WERI-Rb-1 (cell line): ENCODE data around the gene TMEM131L.

ENCODE experiments used
- DNase-seq: peaks from one replicate; pipeline ENCODE4 v3.0.0-alpha.2; 2020
- H3K27ac ChIP-seq: fragments of 250-450 bp; sonication (Bioruptor Pico); 2 replicates; pipeline ENCODE4 v1.5.1; 2020; ENCODE audit warnings: mild to moderate bottlenecking, moderate library complexity
- H3K27me3 ChIP-seq: fragments of 250-450 bp; sonication (Bioruptor Pico); 2 replicates; pipeline ENCODE4 v1.5.1; 2021; ENCODE audit warnings: mild to moderate bottlenecking, low read depth, moderate library complexity; ENCODE audit not compliant: insufficient read depth, severe bottlenecking
- H3K36me3 ChIP-seq: fragments of 250-450 bp; sonication (Bioruptor Pico); 2 replicates; pipeline ENCODE4 v1.5.1; 2020; ENCODE audit warnings: mild to moderate bottlenecking, moderate library complexity
- H3K4me3 ChIP-seq: 2 replicates; pipeline ENCODE4 v1.5.1; 2011; ENCODE audit warnings: low read depth, mild to moderate bottlenecking, control low read depth, low read length
- H3K9me3 ChIP-seq: fragments of 250-450 bp; sonication (Bioruptor Pico); 2 replicates; pipeline ENCODE4 v1.5.1; 2021; ENCODE audit warnings: mild to moderate bottlenecking, moderate library complexity; ENCODE audit not compliant: severe bottlenecking
- CTCF ChIP-seq: IDR thresholded peaks from 2 replicates; pipeline ENCODE4 v1.5.1; 2011; ENCODE audit warnings: low read depth, mild to moderate bottlenecking, control low read depth, inconsistent platforms, low read length

The TMEM131L gene

DNA sequence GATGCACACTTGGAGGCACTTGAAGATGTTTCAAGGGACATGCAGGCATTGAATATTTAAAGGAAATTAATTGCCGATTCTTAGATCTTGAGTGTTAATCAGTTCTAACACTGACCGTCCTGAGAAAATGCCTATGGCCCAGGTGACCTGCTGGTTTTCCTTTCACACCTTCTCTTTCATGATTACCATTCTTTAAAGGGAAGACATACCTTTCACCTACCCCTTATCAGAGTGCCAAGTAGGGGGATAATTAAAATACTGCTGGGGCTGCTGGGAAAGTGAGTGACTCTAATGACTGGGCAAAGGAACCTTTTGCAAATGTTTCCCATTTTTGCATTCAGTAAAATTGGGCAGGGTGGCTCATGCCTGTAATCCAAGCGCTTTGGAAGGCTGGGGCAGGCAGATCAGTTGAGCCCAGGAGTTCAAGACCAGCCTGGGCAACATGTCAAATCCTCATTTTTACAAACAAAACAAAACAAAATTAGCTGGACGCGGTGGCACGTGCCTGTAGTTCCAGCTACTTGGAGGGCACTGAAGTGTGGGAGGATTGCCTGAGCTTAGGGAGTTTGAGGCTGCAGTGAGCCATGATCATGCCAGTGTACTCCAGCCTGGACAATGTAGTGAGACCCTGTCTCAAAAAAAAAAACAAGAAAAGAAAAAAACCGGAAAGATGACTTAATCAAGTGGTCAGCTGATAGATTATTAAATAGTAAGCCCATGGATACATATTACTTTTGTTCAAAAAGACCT lies 44.3 kb downstream of the TMEM131L start:
- H3K9me3 ChIP-seq: no peaks in the 10 kb centered on the region
- no peak for DNase-seq
- TF ChIP-seq CTCF: no peak
- no peak overlapping the region for H3K4me3 ChIP-seq
- H3K36me3 ChIP-seq: no peaks in the 10 kb centered on the region
- H3K27ac ChIP-seq: no peak overlapping the region
- H3K27me3 ChIP-seq: no peaks in the 10 kb centered on the region

- no peak for TF ChIP-seq CTCF
- no peaks in the 10 kb centered on the region for H3K27me3 ChIP-seq
- no peak for DNase-seq
- H3K9me3 ChIP-seq: no peaks in the 10 kb centered on the region
- no peak overlapping the region for H3K4me3 ChIP-seq
- H3K27ac ChIP-seq: no peak overlapping the region
- H3K36me3 ChIP-seq: no peaks in the 10 kb centered on the region
These were observed 44.9 kb downstream of the TMEM131L start for GRCh38 chr4:153511104-153511503.

- Histone ChIP-seq H3K27me3 (no peaks in the 10 kb centered on the region), H3K27ac (no peak overlapping the region)
- no peak for DNase-seq
These were observed 46.1 kb downstream of the TMEM131L start for GRCh38 chr4:153512162-153512852.

DNA sequence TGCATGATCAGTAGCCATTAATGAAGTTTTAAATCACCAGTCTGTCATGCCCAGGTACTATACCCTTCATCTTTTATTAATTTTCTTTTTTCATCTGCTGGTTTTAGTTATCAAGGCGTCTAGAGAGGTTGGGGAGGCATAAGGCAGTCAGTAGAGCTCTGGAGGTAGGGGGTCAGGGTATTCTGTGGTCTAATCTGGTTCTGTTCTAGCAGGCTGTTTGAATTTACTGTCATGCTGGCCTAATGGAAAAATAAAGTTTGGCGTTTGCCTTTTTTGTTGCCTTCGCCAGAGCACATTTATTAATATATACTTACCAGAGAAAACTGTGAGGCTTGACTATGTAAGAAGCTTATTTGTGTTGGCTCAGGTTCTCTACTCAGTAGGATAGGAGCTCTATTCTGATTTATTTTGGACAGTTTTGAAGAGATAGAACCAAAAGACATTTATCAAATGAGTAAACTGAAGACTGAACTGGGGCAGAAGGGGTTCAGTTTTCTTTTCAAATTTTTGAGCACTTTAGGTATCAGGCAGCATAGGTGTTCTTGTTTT lies 46.9 kb downstream of the TMEM131L start:
- H3K27ac ChIP-seq: no peak overlapping the region
- no peak overlapping the region for H3K4me3 ChIP-seq
- H3K36me3 ChIP-seq: no peaks in the 10 kb centered on the region

More at GRCh38 chr4:153512162-153512852, 46.1 kb downstream of the TMEM131L start:
- no peaks in the 10 kb centered on the region for H3K9me3 ChIP-seq
- TF ChIP-seq CTCF: no peak
- H3K4me3 ChIP-seq: no peak overlapping the region
- H3K36me3 ChIP-seq: no peaks in the 10 kb centered on the region

GRCh38 chr4:153513596-153513995 lies 47.4 kb downstream of the TMEM131L start:
- H3K4me3 ChIP-seq: no peak overlapping the region
- H3K27me3 ChIP-seq: no peaks in the 10 kb centered on the region
- no peaks in the 10 kb centered on the region for H3K9me3 ChIP-seq
- no peak for TF ChIP-seq CTCF
- no peak for DNase-seq
- H3K36me3 ChIP-seq: no peaks in the 10 kb centered on the region
- H3K27ac ChIP-seq: no peak overlapping the region

More for the DNA sequence above, 46.9 kb downstream of the TMEM131L start:
- no peak for DNase-seq
- no peak for TF ChIP-seq CTCF
- no peaks in the 10 kb centered on the region for H3K27me3 ChIP-seq
- no peaks in the 10 kb centered on the region for H3K9me3 ChIP-seq
